ENCODE measurements around the gene SOCS3.

Gene SOCS3

DNA sequence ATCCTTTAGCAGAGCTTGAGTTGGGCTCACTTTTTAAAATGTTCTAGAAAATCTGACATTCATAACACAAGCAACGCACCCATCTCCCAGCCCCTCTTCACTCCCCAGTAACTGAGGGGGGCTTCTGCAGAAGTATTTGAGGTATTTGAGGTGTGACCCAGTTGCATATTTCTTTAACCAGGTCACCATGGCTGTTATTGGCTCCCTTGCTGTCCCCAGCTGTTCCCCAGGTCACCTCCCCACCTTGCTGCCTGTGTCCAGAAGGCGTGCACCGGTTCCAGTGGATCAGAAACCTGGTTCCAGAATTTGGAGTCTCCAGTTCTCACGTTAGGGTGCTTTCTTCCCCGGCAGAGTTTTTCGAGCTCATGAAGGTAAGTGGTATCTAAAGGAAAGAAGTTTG, 32.4 kb upstream of the SOCS3 start:
- H3K27ac ChIP-seq (ENCODE audit: low read depth, low read length, poor library complexity, severe bottlenecking) = no peak overlapping the region
- no peaks in the 10 kb centered on the region for H3K27me3 ChIP-seq (ENCODE audit: insufficient read depth, low read length)
- TF ChIP-seq EZH2 (IDR thresholded peaks at IDR 0.05; ENCODE audit: borderline replicate concordance, low read length) = no peak
- no peaks in the 10 kb centered on the region for H3F3A ChIP-seq (ENCODE audit: insufficient read depth, low read length)
- no peak overlapping the region for H3K9ac ChIP-seq (ENCODE audit: low read length)
- H3K4me1 ChIP-seq (ENCODE audit: insufficient read depth, low read length, severe bottlenecking) = peaks cover 14% of the 10 kb centered on the region
- no peaks in the 10 kb centered on the region for H3K9me3 ChIP-seq (ENCODE audit: low read length)
- H3K9me2 ChIP-seq (ENCODE audit: low read depth, low read length) = no peaks in the 10 kb centered on the region
- H3K79me2 ChIP-seq (ENCODE audit: insufficient read depth, low read length) = peaks cover 9% of the 10 kb centered on the region; the same call in 1 of the 2 replicates
- H2AFZ ChIP-seq (ENCODE audit: low read length) = no peak overlapping the region
- no peak overlapping the region for H3K4me3 ChIP-seq (ENCODE audit: low read depth, low read length, poor library complexity, severe bottlenecking)
- H3K4me2 ChIP-seq (ENCODE audit: low read length) = no peak overlapping the region
- no peaks in the 10 kb centered on the region for H4K20me1 ChIP-seq (ENCODE audit: insufficient read depth, low read length)
- H3K36me3 ChIP-seq (ENCODE audit: insufficient read depth, low read length) = peaks cover 17% of the 10 kb centered on the region; the same call in 1 of the 2 replicates

DNA sequence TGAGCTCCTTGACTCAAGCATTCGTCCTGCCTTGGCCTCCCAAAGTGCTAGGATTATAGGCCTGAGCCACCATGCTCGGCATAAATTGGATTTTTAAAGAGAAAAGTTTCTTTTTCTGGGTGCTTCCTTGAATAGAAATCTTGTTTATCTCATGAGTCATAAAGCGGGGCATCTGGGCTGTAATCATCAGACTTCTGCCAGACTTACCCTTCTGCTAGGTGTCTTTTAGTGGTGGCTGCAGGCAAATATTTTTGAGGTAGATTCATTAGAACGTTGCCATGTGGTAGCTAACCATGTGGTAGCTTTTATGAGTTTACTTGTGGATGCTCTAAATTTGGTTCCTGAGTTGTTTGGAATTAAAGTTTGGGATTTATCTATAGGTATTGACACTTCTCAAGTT, 32.0 kb upstream of the SOCS3 start:
- Histone ChIP-seq H3F3A (ENCODE audit: insufficient read depth, low read length) (no peaks in the 10 kb centered on the region), H3K4me1 (ENCODE audit: insufficient read depth, low read length, severe bottlenecking) (peaks cover 14% of the 10 kb centered on the region), H3K4me2 (ENCODE audit: low read length) (no peak overlapping the region), H3K9me3 (ENCODE audit: low read length) (no peaks in the 10 kb centered on the region), H3K27ac (ENCODE audit: low read depth, low read length, poor library complexity, severe bottlenecking) (no peak overlapping the region), H3K9me2 (ENCODE audit: low read depth, low read length) (no peaks in the 10 kb centered on the region), H3K9ac (ENCODE audit: low read length) (no peak overlapping the region), H3K79me2 (ENCODE audit: insufficient read depth, low read length) (peaks cover 9% of the 10 kb centered on the region; the same call in 1 of the 2 replicates), H3K36me3 (ENCODE audit: insufficient read depth, low read length) (peaks cover 16% of the 10 kb centered on the region; the same call in 1 of the 2 replicates), H3K4me3 (ENCODE audit: low read depth, low read length, poor library complexity, severe bottlenecking) (no peak overlapping the region), H4K20me1 (ENCODE audit: insufficient read depth, low read length) (no peaks in the 10 kb centered on the region), H2AFZ (ENCODE audit: low read length) (no peak overlapping the region), H3K27me3 (ENCODE audit: insufficient read depth, low read length) (no peaks in the 10 kb centered on the region)
- no peak for TF ChIP-seq EZH2 (IDR thresholded peaks at IDR 0.05; ENCODE audit: borderline replicate concordance, low read length)
- TF ChIP-seq, protein P1, sequence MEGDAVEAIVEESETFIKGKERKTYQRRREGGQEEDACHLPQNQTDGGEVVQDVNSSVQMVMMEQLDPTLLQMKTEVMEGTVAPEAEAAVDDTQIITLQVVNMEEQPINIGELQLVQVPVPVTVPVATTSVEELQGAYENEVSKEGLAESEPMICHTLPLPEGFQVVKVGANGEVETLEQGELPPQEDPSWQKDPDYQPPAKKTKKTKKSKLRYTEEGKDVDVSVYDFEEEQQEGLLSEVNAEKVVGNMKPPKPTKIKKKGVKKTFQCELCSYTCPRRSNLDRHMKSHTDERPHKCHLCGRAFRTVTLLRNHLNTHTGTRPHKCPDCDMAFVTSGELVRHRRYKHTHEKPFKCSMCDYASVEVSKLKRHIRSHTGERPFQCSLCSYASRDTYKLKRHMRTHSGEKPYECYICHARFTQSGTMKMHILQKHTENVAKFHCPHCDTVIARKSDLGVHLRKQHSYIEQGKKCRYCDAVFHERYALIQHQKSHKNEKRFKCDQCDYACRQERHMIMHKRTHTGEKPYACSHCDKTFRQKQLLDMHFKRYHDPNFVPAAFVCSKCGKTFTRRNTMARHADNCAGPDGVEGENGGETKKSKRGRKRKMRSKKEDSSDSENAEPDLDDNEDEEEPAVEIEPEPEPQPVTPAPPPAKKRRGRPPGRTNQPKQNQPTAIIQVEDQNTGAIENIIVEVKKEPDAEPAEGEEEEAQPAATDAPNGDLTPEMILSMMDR (IDR thresholded peaks at IDR 0.05; ENCODE audit: low read length) = no peak

DNA sequence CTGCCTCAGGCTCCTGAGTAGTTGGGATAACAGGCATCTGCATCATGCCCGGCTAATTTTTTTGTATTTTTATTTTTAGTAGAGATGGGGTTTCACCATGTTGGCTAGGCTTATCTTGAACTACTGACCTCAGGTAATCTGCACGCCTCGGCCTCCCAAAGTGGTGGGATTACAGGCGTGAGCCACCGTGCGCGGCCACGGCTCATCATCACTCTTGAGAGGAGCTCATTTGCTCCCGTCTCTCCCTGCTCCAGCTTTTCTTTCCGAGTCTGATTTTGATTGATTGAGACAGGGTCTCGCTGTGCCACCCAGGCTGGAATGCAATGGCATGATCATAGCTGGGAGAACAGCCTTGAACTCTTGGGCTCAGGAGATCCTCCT, 31.2 kb upstream of the SOCS3 start:
- Histone ChIP-seq H3K79me2 (ENCODE audit: insufficient read depth, low read length) (peaks cover 14% of the 10 kb centered on the region; the same call in 1 of the 2 replicates), H3F3A (ENCODE audit: insufficient read depth, low read length) (no peaks in the 10 kb centered on the region), H3K4me3 (ENCODE audit: low read depth, low read length, poor library complexity, severe bottlenecking) (no peak overlapping the region), H3K27ac (ENCODE audit: low read depth, low read length, poor library complexity, severe bottlenecking) (no peak overlapping the region), H3K27me3 (ENCODE audit: insufficient read depth, low read length) (no peaks in the 10 kb centered on the region), H3K4me1 (ENCODE audit: insufficient read depth, low read length, severe bottlenecking) (peaks cover 21% of the 10 kb centered on the region), H4K20me1 (ENCODE audit: insufficient read depth, low read length) (no peaks in the 10 kb centered on the region), H3K4me2 (ENCODE audit: low read length) (no peak overlapping the region), H2AFZ (ENCODE audit: low read length) (no peak overlapping the region), H3K9ac (ENCODE audit: low read length) (no peak overlapping the region), H3K36me3 (ENCODE audit: insufficient read depth, low read length) (peaks cover 8% of the 10 kb centered on the region; the same call in 1 of the 2 replicates), H3K9me2 (ENCODE audit: low read depth, low read length) (no peaks in the 10 kb centered on the region), H3K9me3 (ENCODE audit: low read length) (no peaks in the 10 kb centered on the region)
- TF ChIP-seq, protein P1 (IDR thresholded peaks at IDR 0.05; ENCODE audit: low read length) = no peak
- TF ChIP-seq EZH2 (IDR thresholded peaks at IDR 0.05; ENCODE audit: borderline replicate concordance, low read length) = no peak
